ENCODE data around the gene MYL7. TPM values are rescaled to one million over a fixed set of nuclear protein-coding genes. Genes with fewer than 3 reads are reported as not detected.

Gene MYL7, protein sequence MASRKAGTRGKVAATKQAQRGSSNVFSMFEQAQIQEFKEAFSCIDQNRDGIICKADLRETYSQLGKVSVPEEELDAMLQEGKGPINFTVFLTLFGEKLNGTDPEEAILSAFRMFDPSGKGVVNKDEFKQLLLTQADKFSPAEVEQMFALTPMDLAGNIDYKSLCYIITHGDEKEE
- total RNA-seq (2021; fragmentation: NEBNext Ultra II Directional; extraction: Animal tissue kit (Norgen Biotek cat#: 25700)): under 1 TPM in 4 of 6 experiments, not detected in 2; 0.30 to 0.64 (median 0.49) TPM
- long read RNA-seq: 0 reads

DNA sequence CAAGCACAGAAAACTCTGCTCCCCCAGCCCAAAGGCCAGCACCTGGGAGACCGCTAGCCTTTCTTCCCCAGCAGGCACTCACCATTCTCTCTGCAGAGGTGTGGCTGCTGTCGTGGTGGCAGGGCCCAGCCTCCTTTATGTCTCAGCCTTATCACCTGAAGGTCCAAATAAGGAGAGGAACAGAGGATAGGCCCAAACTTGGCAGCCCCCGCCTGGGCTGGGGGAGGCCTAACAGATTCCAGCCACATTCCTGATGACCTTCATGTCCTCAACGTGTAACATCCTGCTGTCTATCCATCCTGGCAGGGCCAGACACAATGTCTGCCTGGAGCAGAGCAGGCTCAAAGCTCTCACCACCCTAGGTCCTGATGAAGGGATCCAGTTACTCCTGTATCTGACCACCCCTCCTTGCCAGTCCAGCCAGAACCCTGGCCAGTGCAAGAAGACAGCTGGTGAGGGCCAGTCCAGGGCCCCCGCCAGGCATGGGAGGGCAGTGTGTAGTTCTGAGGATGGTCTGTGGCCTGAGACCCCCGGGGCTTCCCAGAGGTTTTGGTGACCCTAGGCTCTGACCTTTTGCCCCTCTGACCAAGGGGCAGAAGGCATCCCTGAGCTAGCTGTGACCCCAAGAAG lies at the start of gene MYL7:
MYL7 (minus strand) TSS at position 112 of the 630 bp plus-strand sequence; CDS start at position 85, 27 bp downstream.
- no peak within 1 kb of the TSS for H3K4me3 Mint-ChIP-seq

DNA sequence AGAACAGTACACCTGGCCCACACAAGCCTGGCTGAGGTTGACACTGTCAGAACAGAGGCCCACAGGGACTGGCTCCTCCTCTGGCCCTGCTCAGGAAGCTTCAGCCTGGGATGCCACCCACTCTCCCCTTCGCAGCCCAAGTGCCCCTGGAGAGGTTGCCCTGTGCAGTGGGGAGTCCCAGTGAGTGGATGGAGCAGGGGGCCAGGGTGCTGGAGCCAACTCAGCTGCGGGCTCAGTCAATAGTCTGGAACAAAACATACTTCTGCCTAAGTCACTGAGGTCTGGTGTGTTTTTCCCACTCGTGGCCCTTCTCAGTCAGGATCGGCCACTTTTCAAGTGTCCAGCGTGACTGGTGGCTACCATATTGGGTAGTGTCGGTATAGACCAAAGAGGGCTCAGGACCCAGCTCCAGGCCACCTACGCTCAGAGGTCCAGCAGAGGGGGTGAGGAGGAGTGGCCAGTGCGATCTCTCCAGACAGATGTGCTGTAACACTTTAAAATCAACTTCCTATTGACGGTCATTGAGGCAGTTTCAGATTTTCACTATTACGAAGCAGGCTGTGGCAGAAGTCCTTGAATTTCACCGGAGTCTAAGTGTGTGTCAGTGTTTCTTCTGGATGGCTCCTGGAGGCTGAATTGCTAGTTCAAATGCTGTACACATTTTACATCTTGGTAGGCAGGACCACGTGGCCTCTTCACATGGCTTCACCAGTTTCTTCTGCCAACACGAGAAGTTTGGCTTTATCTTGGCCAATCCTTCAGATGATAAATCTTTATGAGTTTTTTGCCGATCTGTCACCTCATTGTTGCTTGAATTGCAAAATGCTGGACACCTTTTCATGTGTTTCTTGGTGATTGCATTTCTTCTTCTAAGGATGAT lies 49.1 kb upstream of the MYL7 start:
- peaks cover 5% of the 10 kb centered on the region; the same call in 1 of the 2 replicates for H3K36me3 Mint-ChIP-seq (ENCODE audit: low read depth)
- H3K27me3 Mint-ChIP-seq (ENCODE audit: insufficient read depth): peaks cover 7% of the 10 kb centered on the region; the same call in 1 of the 2 replicates
- TF ChIP-seq, protein P1, sequence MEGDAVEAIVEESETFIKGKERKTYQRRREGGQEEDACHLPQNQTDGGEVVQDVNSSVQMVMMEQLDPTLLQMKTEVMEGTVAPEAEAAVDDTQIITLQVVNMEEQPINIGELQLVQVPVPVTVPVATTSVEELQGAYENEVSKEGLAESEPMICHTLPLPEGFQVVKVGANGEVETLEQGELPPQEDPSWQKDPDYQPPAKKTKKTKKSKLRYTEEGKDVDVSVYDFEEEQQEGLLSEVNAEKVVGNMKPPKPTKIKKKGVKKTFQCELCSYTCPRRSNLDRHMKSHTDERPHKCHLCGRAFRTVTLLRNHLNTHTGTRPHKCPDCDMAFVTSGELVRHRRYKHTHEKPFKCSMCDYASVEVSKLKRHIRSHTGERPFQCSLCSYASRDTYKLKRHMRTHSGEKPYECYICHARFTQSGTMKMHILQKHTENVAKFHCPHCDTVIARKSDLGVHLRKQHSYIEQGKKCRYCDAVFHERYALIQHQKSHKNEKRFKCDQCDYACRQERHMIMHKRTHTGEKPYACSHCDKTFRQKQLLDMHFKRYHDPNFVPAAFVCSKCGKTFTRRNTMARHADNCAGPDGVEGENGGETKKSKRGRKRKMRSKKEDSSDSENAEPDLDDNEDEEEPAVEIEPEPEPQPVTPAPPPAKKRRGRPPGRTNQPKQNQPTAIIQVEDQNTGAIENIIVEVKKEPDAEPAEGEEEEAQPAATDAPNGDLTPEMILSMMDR (IDR thresholded peaks at IDR 0.05): no peak
- DNase-seq: no peak
- H3K4me3 Mint-ChIP-seq: no peak overlapping the region
- H3K27ac Mint-ChIP-seq: no peak overlapping the region
- H3K4me1 Mint-ChIP-seq (ENCODE audit: low read depth): peaks cover 11% of the 10 kb centered on the region
- H3K9me3 Mint-ChIP-seq: no peaks in the 10 kb centered on the region

More for the DNA sequence above, at the start of gene MYL7:
- no peak for DNase-seq
- Mint-ChIP-seq H3K27ac (no peak within 1 kb of the TSS), H3K27me3 (ENCODE audit: insufficient read depth) (peaks cover 5% of the 10 kb centered on the region), H3K9me3 (no peaks in the 10 kb centered on the region), H3K36me3 (ENCODE audit: low read depth) (no peaks in the 10 kb centered on the region), H3K4me1 (ENCODE audit: low read depth) (peaks cover 11% of the 10 kb centered on the region)
- TF ChIP-seq, protein P1 (IDR thresholded peaks at IDR 0.05): no peak

DNA sequence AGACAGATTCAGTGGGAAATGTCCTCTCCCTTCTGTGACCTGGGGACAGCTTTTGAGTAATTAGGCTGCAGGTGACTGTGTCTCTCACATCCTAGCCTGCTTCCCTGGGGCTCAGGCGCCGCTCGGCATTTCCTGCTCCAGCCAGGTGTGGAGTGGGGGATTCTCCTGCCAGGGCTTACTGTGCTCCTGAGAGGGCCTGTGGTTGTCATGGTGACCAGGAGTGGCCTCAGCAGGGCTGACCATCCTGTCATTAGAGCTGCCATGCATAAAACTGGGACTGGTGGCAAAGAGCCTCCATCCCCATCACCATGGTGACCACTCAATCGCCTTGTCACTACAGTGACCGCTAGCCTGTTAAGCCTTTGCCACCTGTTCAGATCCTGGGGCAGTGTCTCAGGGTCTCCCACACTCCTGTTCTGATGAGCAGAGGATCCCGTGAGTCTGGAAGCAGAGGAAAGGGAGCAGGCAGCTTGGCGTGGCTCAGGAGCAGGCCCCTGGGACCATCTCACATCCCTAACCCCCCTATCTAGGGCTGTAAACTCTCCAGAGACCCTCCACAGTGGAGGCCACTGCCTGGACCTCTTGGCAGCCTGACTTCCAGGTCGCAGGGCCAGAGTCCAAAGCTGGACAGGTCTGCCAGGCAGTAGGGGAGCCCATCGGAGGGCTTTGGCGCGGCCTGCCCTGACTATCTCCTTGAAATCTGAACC lies 48.3 kb upstream of the MYL7 start, which contains the start of gene GCK:
GCK (minus strand) TSS at position 154 of the 707 bp plus-strand sequence. CDS start 486 bp downstream, outside the sequence.
- Mint-ChIP-seq H3K27me3 (ENCODE audit: insufficient read depth) (peaks cover 7% of the 10 kb centered on the region; the same call in 1 of the 2 replicates), H3K9me3 (no peaks in the 10 kb centered on the region), H3K4me3 (no peak within 1 kb of the TSS), H3K36me3 (ENCODE audit: low read depth) (peaks cover 5% of the 10 kb centered on the region; the same call in 1 of the 2 replicates), H3K4me1 (ENCODE audit: low read depth) (peaks cover 18% of the 10 kb centered on the region), H3K27ac (no peak within 1 kb of the TSS)
- DNase-seq: no peak
- TF ChIP-seq, protein P1 (IDR thresholded peaks at IDR 0.05): no peak

DNA sequence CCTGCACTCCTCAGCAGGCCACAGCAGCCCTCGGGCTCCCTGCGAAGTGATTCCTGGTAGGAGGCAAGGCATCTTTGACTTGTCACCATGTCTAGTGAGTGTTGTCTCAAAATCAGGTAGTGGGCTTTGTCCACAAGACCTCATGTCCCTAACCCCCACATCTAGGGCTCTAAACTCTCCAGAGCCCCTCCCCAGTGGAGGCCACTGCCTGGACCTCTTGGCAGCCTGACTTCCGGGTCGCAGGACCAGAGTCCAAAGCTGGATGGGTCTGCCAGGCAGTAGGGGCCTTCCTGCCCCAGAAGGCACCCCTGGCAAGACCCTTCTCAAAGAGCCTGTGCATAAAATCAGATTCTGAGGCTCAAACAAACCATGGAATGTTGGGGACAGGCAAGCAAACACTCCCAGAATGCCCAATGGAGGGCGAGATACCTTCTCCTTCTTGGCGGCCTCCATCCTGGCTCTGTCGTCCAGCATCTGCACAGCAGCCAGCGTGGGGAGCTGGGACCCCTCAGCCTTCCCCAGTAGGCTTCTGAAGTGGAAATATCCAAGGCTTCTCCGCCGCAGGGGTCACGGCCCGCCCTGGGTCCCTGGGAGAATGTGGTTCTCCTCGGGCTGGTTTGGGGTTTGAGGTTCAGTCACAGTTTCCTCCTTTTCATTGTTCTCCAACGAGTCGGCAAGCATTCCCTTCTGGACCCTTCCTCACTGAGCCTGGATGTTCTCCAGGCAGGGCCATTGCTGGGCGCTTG lies 47.5 kb upstream of the MYL7 start:
- Mint-ChIP-seq H3K27ac (no peak overlapping the region), H3K4me1 (ENCODE audit: low read depth) (peaks cover 18% of the 10 kb centered on the region), H3K27me3 (ENCODE audit: insufficient read depth) (peaks cover 5% of the 10 kb centered on the region; the same call in 1 of the 2 replicates), H3K9me3 (no peaks in the 10 kb centered on the region), H3K4me3 (no peak overlapping the region), H3K36me3 (ENCODE audit: low read depth) (peaks cover 2% of the 10 kb centered on the region)
- TF ChIP-seq, protein P1 (IDR thresholded peaks at IDR 0.05): no peak
- DNase-seq: no peak

All from HFFc6 (cell line).